Activated CD4-positive, alpha-beta T cell treated with anti-CD3 and anti-CD28 coated beads for 48 hours (primary cell): ENCODE results near the gene RANBP3.
"Not testable (repeated sequence)": the region's sequence is repeated elsewhere in the genome, so short reads cannot be mapped to it uniquely, and the experiment has no call there.

Experiments used
- DNase-seq: peaks from one replicate; pipeline ENCODE4 v3.0.0-alpha.2; 2020

RANBP3 gene

GRCh38 chr19:5877882-5878281, 100.1 kb downstream of the RANBP3 start:
- no peak for DNase-seq

DNA sequence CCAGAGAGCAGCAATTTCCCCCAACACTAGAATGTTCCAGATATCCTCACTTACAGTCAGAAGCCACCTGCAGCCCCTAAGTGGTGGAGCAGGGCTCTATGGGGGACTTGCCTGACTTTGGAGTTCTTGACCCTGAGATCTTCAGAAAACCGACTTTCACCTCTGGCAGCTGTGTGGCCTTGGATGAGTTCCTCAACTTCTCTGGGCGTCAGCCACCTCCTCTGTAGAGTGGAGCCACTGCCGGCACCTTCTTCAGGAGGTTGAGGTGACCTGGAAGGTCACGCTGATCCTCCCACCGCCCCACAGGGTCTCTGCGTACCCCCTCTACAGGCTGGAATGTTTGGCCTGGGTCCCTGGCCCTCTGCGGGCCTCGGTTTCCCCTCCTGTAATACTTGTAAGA, 100.5 kb downstream of the RANBP3 start:
- no peak for DNase-seq

DNA sequence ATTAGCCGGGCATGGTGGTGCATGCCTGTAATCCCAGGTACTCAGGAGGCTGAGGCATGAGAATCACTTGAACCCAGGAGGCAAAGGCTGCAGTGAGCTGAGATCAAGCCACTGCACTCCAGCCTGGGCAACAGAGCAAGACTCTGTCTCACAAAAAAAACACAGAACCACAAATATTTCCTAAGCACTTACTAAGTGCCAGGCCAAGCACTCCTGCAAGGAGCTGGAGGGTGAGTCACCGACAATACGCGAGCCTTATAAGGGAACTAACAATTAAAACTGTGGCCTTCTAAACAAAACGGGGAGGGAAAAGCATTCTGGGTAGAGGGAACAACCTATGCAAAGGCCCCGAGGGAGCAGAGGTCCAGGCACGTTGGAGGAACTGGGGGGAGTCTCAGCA, 103.4 kb downstream of the RANBP3 start:
- DNase-seq: not testable (repeated sequence)

DNA sequence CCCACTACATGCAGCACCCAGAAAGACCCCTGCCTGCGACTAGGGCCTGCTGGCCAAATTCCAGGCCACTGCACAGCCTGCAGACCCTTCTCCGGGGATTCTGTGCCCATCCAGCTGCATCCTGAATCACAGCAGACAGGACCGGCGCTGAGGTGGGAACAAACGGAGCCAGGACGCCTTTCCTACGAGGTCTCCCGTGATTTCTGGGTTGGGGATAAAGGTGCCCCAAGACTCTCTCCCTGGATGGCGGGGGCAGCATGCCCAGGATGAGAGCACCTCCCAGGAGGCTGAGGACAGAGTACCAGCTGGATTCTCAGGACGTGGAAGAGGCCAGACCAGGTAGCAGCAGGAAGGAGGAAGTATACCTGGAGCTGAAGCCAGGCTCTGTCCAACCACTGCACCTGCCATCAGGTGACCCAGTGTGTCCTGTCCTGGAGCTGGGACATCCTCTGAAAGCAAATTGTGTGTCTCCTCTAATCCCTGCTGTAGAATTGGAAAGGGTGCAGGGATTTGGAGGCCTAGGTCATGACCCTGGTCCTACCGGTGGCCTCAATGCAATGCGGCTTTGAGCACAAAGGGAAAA, 104.2 kb downstream of the RANBP3 start:
- DNase-seq: no peak

- no peak for DNase-seq
Observed at GRCh38 chr19:5870986-5871394, 107.0 kb downstream of the RANBP3 start.

- DNase-seq: no peak
Observed at GRCh38 chr19:5867201-5868136, 110.5 kb downstream of the RANBP3 start.
